NCI-H128 (cell line): ENCODE data around the gene RARRES2.

ENCODE experiments used
- DNase-seq: peaks from one replicate; lab custom pipeline; 2025; ENCODE audit not compliant: unreplicated experiment; lab: John Stamatoyannopoulos, UW

RARRES2 gene

DNA sequence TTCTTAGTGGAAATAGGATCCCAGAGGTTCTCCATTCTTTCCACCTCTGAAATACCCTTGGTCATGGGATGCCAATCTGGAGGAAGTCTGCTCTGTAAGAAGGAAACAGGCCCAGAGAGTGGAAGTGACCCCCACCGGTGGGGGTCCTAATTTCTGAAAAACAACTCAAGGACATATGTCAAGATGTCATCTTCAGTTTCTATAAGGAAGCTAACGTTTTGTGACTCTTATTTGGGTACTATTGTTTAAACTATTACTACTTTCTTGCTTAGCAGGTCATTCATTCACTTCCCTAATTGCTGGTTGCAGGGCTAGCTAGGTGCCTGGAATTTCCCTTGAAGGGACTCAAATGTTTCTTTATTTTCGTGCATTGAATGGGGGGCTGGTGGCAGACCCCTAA is 35.8 kb upstream of the RARRES2 start:
- no peak for DNase-seq

DNA sequence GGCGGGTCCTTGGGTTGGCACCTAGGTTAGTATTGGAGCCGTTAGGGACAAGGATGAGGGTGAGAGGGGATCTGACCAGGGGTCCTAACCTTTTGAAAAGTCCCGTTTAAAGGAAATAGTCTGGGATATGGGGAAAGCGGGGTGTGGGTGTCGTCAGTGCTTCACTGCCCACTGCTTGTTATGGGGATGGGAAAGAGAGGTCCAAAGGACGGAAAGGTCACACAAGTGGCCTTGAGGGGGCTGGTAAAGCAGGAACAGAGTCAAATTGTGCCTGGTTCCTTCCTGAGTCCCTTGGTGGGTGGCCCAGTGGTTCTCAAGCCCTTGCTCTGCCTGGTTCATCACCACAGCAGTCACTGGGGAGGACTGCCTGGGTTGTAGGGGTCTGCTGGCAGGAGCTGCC is 35.1 kb upstream of the RARRES2 start:
- DNase-seq = no peak

DNA sequence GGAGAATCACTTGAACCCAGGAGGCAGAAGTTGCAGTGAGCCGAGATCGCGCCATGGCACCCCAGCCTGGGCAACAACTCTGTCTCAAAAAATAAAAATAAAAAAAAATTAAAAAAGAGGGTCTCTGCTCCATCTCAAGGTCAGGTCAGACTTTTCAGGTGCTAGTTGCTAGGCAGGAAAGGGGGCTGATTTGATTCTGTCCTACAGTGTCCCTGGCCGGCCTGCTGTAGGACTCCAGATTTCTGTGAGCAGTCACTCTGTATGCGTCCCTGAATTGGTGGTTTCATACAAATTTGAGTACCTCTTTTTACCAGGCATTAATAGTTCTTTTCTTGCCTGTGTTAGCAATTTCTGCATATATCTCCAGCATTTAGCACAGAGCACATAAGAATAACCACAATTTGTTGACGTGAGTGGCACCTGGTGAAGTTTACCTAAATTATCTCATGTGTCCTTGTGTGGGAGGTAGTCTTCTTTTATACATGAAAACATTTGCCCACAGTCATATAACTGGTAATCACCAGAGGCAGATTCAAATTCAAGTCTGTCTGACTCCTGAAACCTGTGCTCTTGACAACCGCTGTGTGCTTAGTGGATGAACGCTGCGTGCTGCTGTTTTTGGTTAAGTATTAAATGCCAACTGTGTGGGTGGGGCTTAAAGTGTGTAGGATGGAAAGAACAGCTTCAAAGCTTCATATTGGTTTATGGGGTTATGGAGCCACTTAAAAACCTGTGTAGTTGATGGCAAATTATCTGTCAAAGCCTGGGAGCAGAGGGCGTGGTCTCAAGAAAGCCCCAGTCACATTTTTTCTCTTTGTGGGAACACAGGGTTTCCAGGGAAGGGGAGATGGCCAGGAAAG is 34.5 kb upstream of the RARRES2 start:
- no peak for DNase-seq

- no peak for DNase-seq
Observed at GRCh38 chr7:150374472-150374871, 33.0 kb upstream of the RARRES2 start.

GRCh38 chr7:150374026-150374425 is 32.6 kb upstream of the RARRES2 start:
- no peak for DNase-seq

GRCh38 chr7:150373049-150373801 is 31.8 kb upstream of the RARRES2 start:
- no peak for DNase-seq

- DNase-seq = no peak
Observed at GRCh38 chr7:150372271-150373048, 31.0 kb upstream of the RARRES2 start.

DNA sequence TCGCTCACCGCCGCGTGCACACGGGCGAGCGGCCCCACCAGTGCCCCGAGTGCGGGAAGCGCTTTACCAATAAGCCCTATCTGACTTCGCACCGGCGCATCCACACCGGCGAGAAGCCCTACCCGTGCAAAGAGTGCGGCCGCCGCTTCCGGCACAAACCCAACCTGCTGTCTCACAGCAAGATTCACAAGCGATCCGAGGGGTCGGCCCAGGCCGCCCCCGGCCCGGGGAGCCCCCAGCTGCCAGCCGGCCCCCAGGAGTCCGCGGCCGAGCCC is 30.5 kb upstream of the RARRES2 start:
- no peak for DNase-seq

GRCh38 chr7:150371131-150371995 is 29.9 kb upstream of the RARRES2 start:
- no peak for DNase-seq

GRCh38 chr7:150370612-150371071 is 29.2 kb upstream of the RARRES2 start:
- DNase-seq = no peak

GRCh38 chr7:150369748-150370501 is 28.5 kb upstream of the RARRES2 start:
- DNase-seq = no peak

GRCh38 chr7:150368884-150369747 is 27.7 kb upstream of the RARRES2 start:
- DNase-seq = no peak

DNA sequence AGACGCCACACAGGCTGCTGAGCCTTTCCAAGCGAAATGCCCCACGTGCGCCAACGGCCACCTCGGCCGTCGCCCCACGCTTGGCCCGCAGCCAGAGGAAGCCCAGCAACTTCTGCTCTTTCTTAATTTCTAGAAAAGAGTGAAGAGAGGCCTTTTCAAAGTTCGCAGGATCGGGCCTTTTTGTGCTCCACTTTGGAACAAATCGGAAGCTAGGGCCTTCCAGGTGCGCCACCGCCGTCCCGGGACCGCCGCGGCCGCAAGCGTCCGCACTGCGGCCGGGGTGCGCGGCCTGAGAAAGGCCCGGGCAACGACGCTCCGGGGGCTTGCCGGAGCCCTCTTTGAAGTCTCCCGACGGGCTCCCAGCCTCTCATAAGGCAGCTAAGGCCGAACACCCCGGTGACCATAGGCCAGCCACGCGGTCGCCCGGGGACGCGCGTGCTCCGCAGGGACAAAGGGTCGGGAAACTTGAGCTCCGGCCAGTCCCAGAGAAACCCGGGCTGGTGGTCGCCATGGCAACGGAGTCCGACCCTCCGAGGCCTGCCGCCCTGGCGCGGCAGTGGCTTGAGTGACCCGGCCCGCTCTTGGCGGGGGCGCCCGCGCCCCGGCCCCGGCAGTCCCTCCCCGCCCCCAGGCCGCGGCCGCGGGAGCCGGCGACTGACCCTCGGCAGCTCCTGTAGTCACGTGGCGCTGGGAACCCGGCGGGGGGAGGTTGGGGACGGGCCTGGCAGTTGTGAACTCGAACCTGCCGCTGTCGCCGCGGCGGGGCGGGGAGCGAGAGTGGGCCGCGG is 26.9 kb upstream of the RARRES2 start, which contains the start of gene REPIN1:
Gene REPIN1 (plus strand): TSS at position 727 of the 788 bp plus-strand sequence. CDS start 890 bp downstream, outside the sequence.
- peak; percentile 57 for DNase-seq

GRCh38 chr7:150367677-150368095 is 26.3 kb upstream of the RARRES2 start:
- DNase-seq = no peak

DNA sequence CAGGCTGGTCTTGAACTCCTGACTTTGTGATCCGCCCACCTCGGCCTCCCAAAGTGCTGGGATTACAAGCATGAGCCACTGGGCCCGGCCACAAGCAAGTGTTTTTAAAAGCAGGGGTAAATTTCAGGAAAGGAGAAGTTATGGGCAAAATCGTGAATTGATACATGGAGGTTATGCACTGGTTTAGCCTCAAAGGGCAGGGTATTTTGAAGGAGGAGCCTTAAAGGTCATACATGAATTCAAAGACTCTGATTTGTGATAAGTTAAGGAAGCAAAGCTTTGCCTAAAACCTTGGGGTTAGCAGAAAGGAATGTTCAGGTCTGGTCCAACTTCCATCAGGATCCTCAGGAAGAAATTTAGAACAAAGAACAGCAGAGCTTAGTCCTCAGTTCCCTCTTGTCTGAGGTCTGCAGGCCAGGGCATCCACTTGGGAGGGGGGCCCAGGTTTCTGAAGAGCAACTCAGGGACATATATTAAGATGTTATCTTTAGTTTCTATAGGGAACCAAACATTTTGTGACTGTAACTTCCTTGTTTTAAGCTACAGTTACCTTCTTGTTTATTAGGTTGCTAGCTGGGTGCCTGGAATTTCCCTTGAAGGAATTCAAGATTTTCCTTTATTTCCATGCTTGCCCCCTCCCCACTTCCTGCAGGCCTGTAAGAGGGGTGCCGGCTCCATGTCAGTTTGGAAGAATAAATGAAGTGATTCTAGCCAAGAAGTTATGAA is 24.4 kb upstream of the RARRES2 start:
- no peak for DNase-seq

GRCh38 chr7:150365194-150365593 is 23.8 kb upstream of the RARRES2 start:
- no peak for DNase-seq

DNA sequence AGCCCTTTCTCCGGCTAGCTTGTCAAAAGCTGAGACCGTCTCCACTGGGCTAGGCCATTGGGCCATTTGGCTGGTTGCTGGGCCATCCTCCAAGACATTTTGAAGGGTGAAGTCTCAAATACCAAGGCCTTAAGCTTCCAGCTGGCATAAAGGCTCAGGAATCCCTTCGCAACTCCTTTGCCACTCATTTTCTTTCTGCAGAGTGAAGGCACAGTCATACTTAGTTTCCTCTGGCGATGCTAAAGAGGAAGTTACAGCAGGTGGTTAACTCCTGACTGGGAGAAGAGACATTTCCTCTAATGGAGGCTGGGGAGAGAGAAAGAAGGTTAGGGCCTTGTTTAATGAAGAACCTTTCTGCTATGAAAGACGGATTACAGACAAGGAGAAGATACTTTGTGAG is 22.4 kb upstream of the RARRES2 start:
- DNase-seq = no peak
